HepG2 (cell line): Measurements from ENCODE around the gene PIGL.

Experiments
- BRCA1 ChIP-seq: sonication (generic); formaldehyde crosslinking; IDR thresholded peaks from 2 replicates; pipeline ENCODE4 v1.4.0; 2020; ENCODE audit warnings: missing genetic modification reagents
- CTCF ChIP-seq: sonication (generic); formaldehyde crosslinking; IDR thresholded peaks from 2 replicates; pipeline ENCODE4 v1.5.0; 2020; ENCODE audit warnings: mild to moderate bottlenecking, missing genetic modification reagents, moderate library complexity
- HDAC1 ChIP-seq: sonication (generic); formaldehyde crosslinking; IDR thresholded peaks from 2 replicates; pipeline ENCODE4 v1.5.1; 2020; ENCODE audit warnings: mild to moderate bottlenecking, missing genetic modification reagents
- MAFG ChIP-seq: sonication (generic); formaldehyde crosslinking; IDR thresholded peaks from 2 replicates; pipeline ENCODE4 v1.5.1; 2020; ENCODE audit warnings: mild to moderate bottlenecking, missing genetic modification reagents
- MTA1 ChIP-seq: sonication (generic); formaldehyde crosslinking; IDR thresholded peaks from 2 replicates; pipeline ENCODE4 v1.4.0; 2020; ENCODE audit warnings: missing genetic modification reagents, mild to moderate bottlenecking, borderline replicate concordance
- POLR2AphosphoS5 ChIP-seq: IDR thresholded peaks from 2 replicates; pipeline ENCODE4 v1.6.1; 2012; ENCODE audit warnings: low read depth, low read length
- ZBTB20 ChIP-seq: sonication (generic); formaldehyde crosslinking; IDR thresholded peaks from 2 replicates; pipeline ENCODE4 v1.8.1; 2023; ENCODE audit warnings: missing genetic modification reagents, low read depth, mild to moderate bottlenecking, borderline replicate concordance
- ZBTB7A ChIP-seq: sonication (generic); formaldehyde crosslinking; IDR thresholded peaks from 2 replicates; pipeline ENCODE4 v1.8.0; 2022; ENCODE audit warnings: mild to moderate bottlenecking, missing genetic modification reagents
- ZNF280B ChIP-seq: sonication (generic); formaldehyde crosslinking; IDR thresholded peaks from 2 replicates; pipeline ENCODE4 v1.5.0; 2020; ENCODE audit warnings: missing genetic modification reagents, mild to moderate bottlenecking, borderline replicate concordance
- ZSCAN20 ChIP-seq: sonication (generic); formaldehyde crosslinking; IDR thresholded peaks from 2 replicates; pipeline ENCODE4 v1.4.0; 2020; ENCODE audit warnings: missing genetic modification reagents, mild to moderate bottlenecking, borderline replicate concordance
- TF ChIP-seq, protein P1 (sequence below): sonication (generic); formaldehyde crosslinking; IDR thresholded peaks from one replicate; pipeline ENCODE4 v1.5.1; 2020; ENCODE audit warnings: mild to moderate bottlenecking, missing genetic modification reagents; ENCODE audit errors: not compliant biosample characterization
- TF ChIP-seq, protein P2 (sequence below): sonication (generic); formaldehyde crosslinking; IDR thresholded peaks from 2 replicates; pipeline ENCODE4 v1.8.1; 2023; ENCODE audit warnings: missing genetic modification reagents, inconsistent platforms, borderline replicate concordance

- TF ChIP-seq HDAC1 (no peak), ZBTB7A (CRISPR knock-in tag) (no peak), ZBTB20 (no peak), MTA1 (no peak), POLR2AphosphoS5 (no peak), CTCF (CRISPR knock-in tag) (no peak), ZNF280B (CRISPR knock-in tag) (no peak), ZSCAN20 (CRISPR knock-in tag) (no peak), MAFG (CRISPR knock-in tag) (no peak), BRCA1 (no peak)
- TF ChIP-seq, protein P1, sequence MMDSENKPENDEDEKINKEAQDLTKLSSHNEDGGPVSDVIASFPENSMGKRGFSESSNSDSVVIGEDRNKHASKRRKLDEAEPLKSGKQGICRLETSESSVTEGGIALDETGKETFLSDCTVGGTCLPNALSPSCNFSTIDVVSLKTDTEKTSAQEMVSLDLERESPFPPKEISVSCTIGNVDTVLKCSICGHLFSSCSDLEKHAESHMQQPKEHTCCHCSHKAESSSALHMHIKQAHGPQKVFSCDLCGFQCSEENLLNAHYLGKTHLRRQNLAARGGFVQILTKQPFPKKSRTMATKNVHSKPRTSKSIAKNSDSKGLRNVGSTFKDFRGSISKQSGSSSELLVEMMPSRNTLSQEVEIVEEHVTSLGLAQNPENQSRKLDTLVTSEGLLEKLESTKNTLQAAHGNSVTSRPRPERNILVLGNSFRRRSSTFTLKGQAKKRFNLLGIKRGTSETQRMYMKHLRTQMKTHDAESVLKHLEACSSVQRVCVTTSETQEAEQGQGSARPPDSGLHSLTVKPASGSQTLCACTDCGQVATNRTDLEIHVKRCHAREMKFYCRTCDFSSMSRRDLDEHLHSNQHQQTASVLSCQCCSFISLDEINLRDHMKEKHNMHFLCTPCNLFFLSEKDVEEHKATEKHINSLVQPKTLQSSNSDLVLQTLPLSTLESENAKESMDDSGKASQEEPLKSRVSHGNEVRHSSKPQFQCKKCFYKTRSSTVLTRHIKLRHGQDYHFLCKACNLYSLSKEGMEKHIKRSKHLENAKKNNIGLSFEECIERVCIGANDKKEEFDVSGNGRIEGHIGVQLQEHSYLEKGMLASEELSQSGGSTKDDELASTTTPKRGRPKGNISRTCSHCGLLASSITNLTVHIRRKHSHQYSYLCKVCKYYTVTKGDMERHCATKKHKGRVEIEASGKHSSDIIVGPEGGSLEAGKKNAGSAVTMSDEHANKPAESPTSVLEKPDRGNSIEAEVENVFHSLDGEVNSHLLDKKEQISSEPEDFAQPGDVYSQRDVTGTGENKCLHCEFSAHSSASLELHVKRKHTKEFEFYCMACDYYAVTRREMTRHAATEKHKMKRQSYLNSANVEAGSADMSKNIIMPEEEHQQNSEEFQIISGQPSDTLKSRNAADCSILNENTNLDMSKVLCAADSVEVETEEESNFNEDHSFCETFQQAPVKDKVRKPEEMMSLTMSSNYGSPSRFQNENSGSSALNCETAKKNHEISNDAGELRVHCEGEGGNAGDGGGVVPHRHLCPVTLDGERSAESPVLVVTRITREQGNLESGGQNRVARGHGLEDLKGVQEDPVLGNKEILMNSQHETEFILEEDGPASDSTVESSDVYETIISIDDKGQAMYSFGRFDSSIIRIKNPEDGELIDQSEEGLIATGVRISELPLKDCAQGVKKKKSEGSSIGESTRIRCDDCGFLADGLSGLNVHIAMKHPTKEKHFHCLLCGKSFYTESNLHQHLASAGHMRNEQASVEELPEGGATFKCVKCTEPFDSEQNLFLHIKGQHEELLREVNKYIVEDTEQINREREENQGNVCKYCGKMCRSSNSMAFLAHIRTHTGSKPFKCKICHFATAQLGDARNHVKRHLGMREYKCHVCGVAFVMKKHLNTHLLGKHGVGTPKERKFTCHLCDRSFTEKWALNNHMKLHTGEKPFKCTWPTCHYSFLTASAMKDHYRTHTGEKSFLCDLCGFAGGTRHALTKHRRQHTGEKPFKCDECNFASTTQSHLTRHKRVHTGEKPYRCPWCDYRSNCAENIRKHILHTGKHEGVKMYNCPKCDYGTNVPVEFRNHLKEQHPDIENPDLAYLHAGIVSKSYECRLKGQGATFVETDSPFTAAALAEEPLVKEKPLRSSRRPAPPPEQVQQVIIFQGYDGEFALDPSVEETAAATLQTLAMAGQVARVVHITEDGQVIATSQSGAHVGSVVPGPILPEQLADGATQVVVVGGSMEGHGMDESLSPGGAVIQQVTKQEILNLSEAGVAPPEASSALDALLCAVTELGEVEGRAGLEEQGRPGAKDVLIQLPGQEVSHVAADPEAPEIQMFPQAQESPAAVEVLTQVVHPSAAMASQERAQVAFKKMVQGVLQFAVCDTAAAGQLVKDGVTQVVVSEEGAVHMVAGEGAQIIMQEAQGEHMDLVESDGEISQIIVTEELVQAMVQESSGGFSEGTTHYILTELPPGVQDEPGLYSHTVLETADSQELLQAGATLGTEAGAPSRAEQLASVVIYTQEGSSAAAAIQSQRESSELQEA: no peak
- TF ChIP-seq, protein P2, sequence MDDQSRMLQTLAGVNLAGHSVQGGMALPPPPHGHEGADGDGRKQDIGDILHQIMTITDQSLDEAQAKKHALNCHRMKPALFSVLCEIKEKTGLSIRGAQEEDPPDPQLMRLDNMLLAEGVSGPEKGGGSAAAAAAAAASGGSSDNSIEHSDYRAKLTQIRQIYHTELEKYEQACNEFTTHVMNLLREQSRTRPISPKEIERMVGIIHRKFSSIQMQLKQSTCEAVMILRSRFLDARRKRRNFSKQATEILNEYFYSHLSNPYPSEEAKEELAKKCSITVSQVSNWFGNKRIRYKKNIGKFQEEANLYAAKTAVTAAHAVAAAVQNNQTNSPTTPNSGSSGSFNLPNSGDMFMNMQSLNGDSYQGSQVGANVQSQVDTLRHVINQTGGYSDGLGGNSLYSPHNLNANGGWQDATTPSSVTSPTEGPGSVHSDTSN: no peak
Observed at GRCh38 chr17:16261049-16261448, 44.0 kb downstream of the PIGL start.
